ENCODE measurements around the gene SPATA16. TPM values are rescaled to one million over a fixed set of nuclear protein-coding genes. Genes with fewer than 3 reads are reported as not detected.
"Not testable (repeated sequence)": the region's sequence is repeated elsewhere in the genome, so short reads cannot be mapped to it uniquely, and the experiment has no call there.

SPATA16 gene
- total and polyA plus RNA-seq, 3 donors from 2014 or later = 23.4 to 82.9 (median 36.6) TPM

DNA sequence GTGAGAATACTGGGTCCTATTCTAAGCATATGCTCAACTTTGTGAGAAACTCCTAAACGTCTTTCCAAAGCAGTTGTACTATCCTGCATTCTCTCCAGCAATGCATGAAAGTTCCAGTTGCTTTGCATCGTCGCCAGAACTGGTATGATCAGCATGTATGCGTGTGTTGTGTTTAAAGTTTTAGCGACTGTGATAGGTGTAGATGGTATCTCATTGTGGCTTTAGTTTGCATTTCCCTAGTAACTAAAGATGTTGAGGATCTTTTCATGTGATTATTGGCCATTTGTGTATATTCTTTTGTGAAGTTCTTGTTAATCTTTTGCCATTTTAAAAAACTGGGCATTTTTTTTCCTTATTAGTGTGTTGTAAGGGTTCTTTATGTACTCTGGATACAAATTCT lies 115.1 kb downstream of the SPATA16 start:
- H3K27ac ChIP-seq = no peak overlapping the region
- H3K36me3 ChIP-seq (ENCODE audit: low read depth, missing control alignments) = no peaks in the 10 kb centered on the region
- H3K9me3 ChIP-seq = no peaks in the 10 kb centered on the region
- H3K27me3 ChIP-seq = no peaks in the 10 kb centered on the region
- H3K4me3 ChIP-seq = no peak overlapping the region
- WGBS, 2 donors = 68% methylated on average over 5 of the region's 5 CpGs
- H3K4me1 ChIP-seq = no peaks in the 10 kb centered on the region
- intact Hi-C loops (cut with DNase I; ENCODE audit: low total_unique reads) = no loop called here
- TF ChIP-seq CTCF (IDR thresholded peaks at IDR 0.05) (no peak), POLR2A (IDR thresholded peaks at IDR 0.05) (no peak)
- DNase-seq = no peak

- no peaks in the 10 kb centered on the region for H3K27me3 ChIP-seq
- 93% methylated on average over 2 of the region's 2 CpGs for WGBS, 2 donors
- TF ChIP-seq POLR2A (IDR thresholded peaks at IDR 0.05) (no peak), CTCF (IDR thresholded peaks at IDR 0.05) (no peak)
Measured at GRCh38 chr3:173021547-173022185, 119.4 kb downstream of the SPATA16 start.

DNA sequence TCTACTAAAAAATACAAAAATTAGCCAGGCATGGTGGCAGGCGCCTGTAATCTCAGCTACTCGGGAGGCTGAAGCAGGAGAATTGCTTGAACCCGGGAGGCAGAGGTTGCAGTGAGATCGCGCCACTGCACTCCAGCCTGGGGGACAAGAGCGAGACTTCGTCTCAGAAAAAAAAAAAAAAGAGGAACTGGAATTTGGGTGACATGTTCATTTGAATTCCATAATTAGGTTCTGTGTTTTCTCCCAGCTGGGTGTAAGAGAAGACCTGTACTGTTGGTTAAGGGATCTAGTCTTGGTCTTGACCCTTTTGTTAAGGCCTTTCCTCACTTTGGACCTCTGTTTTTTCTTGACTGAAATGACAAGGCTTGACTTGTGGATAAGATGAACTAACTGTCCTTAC lies 120.9 kb downstream of the SPATA16 start:
- intact Hi-C loops (cut with DNase I; ENCODE audit: low total_unique reads) = not testable (repeated sequence)
- 83 to 94% methylated on average over 7 of the region's 7 CpGs for WGBS, 2 donors

More at GRCh38 chr3:173021547-173022185, 119.4 kb downstream of the SPATA16 start:
- no peaks in the 10 kb centered on the region for H3K9me3 ChIP-seq
- intact Hi-C loops (cut with DNase I; ENCODE audit: low total_unique reads) = no loop called here
- no peak overlapping the region for H3K4me3 ChIP-seq
- H3K4me1 ChIP-seq = no peaks in the 10 kb centered on the region
- H3K27ac ChIP-seq = no peak overlapping the region
- H3K36me3 ChIP-seq (ENCODE audit: low read depth, missing control alignments) = no peaks in the 10 kb centered on the region
- DNase-seq = no peak

DNA sequence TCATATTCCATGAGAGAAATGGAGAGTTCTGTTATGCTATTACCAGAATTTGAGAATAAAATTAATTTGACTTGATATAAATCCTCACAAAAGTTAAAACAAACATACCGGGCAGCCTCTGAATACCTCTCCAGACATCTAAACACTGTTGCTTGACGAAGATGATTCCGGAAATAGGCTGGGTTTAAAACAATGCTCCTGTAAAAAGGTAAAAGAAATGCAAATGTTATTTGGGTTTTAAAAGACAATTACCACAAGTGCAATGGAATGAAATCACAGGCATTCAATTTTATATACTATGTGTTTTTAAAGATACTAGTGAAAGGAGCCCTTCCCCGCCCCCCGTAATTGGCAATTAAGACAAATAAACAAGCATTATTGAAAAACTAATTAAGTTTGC lies 121.7 kb downstream of the SPATA16 start:
- TF ChIP-seq POLR2A (IDR thresholded peaks at IDR 0.05) (no peak), CTCF (IDR thresholded peaks at IDR 0.05) (no peak)
- intact Hi-C loops (cut with DNase I; ENCODE audit: low total_unique reads) = no loop called here
- Histone ChIP-seq H3K27me3 (no peaks in the 10 kb centered on the region), H3K9me3 (no peaks in the 10 kb centered on the region), H3K4me1 (no peaks in the 10 kb centered on the region), H3K4me3 (no peak overlapping the region), H3K36me3 (ENCODE audit: low read depth, missing control alignments) (no peaks in the 10 kb centered on the region), H3K27ac (no peak overlapping the region)
- no peak for DNase-seq
- WGBS, 2 donors = 91 to 92% methylated on average over 5 of the region's 5 CpGs

More for the DNA sequence above, 120.9 kb downstream of the SPATA16 start:
- not testable (repeated sequence) for H3K27me3 ChIP-seq; H3K36me3 ChIP-seq (ENCODE audit: low read depth, missing control alignments); H3K4me3 ChIP-seq; H3K27ac ChIP-seq; H3K9me3 ChIP-seq; DNase-seq; H3K4me1 ChIP-seq

DNA sequence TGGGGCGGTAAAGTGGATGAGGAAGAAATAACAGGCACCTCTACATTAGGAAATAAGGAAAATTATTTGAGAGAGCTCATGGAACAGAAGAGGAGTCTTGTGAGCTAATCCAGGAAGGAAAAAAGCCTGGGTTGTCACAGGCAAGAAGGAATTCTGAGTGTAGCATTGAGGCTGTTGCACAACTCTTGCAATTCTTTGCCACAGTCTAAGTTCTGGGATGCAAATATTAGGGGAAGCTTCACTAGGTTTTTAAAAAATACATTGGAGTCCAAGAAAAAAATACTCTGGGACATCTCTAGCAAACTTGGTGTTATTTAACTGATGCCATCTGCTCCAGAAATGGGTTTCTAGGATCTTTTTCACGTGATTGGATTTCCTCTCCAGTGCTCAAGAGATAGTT lies 122.3 kb downstream of the SPATA16 start:
- Histone ChIP-seq H3K27me3 (no peaks in the 10 kb centered on the region), H3K9me3 (no peaks in the 10 kb centered on the region), H3K36me3 (ENCODE audit: low read depth, missing control alignments) (no peaks in the 10 kb centered on the region), H3K4me3 (no peak overlapping the region), H3K27ac (no peak overlapping the region), H3K4me1 (no peaks in the 10 kb centered on the region)
- no peak for TF ChIP-seq CTCF (IDR thresholded peaks at IDR 0.05)
- no peak for TF ChIP-seq POLR2A (IDR thresholded peaks at IDR 0.05)
- 86 to 90% methylated on average over 2 of the region's 2 CpGs for WGBS, 2 donors
- intact Hi-C loops (cut with DNase I; ENCODE audit: low total_unique reads) = no loop called here
- DNase-seq = no peak

Measured in testis (tissue), 3 donors.